Stimulated activated CD4-positive, alpha-beta T cell treated with anti-CD3 and anti-CD28 coated beads, TNF-alpha, amount 100 ng/mL, for 4 hours (primary cell): ENCODE measurements around the gene CHIT1.

Source experiments
- DNase-seq, 3 experiments: peaks; one replicate each; pipeline ENCODE4 v3.0.0-alpha.2; 2020; ENCODE audit warnings: low read depth in 3 of 3

The CHIT1 gene

DNA sequence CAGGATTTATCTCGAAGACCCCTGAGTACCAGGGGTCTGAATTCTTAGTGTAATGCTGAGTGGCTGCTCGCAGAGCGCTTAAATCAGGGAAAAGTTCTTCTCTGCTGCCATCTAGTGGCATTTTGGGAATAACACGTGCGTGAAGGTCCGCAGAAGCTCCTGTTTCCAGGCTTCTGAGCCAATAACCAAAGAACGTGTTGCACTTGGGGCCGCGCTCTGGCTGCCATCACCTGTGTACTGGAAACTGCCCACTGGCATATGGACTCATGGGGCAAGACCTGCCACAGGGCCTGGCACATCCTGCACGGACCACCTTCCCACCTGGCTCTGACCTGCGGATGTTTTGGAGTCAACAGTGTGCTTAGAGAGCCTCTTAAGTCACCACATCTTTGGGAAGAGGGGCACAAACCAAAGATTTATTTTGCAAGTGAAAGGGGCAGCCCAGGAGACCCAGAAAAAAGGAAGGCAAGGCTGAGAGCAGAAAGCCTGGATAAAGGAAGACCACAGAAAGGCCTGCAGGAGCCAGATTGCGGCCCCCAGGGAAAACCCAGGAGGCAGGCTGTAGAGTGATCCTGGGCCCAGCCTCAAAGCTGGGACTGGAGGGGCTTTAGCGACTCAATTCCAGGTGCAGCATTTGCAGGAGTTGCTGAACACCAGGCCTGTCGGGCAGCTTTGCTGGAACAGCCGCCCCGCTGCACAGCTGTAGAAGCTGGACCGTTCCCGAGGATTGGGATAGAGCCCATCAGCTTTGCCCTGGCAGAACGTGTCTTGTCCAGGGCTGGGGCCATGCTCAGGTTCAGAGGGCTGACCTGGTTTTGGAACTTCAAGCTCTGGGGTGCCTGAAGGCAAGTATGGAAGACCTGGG is 13.0 kb downstream of the CHIT1 start:
- peak in 2 of 3 experiments; percentile 8 to 27 for DNase-seq

DNA sequence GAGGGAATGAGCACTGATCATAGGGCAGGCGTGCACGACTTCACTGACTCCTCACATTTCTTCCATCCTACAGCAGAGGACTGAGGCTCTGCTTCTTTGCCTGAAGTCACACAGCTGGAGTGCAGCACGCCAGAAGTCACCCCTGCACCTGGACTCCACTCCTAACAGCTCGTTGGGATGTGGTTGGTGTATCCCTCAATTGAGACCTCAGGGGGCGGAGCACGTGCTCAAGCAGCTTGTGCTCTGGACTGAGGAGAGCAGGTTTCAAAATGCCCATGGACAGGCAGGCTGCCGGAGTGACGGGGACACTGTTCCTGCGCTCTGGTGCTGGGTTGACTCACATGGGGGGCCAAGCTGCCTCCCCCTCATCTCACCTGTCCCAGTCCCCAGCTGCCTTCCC is 13.9 kb downstream of the CHIT1 start:
- DNase-seq, result no peak

DNA sequence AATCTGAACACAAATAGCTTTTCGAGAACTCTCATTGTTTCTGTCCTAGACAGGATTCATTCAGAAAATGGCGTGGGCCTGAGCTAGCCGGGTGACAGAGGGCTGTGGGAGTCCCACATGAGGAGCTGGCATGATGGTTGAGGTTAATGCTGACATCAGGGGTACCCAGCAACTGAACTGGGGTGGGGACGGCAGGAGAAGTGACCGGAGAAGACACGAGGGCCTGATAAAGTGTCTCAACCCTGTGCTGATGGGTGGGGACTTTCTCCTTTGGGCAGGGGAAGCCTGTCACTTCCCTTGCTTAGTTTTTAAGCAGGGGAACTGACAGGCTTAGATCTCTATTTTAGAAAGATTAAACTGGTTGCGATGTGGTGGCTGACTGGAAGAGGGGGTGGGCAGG is 14.6 kb downstream of the CHIT1 start:
- no peak for DNase-seq

DNA sequence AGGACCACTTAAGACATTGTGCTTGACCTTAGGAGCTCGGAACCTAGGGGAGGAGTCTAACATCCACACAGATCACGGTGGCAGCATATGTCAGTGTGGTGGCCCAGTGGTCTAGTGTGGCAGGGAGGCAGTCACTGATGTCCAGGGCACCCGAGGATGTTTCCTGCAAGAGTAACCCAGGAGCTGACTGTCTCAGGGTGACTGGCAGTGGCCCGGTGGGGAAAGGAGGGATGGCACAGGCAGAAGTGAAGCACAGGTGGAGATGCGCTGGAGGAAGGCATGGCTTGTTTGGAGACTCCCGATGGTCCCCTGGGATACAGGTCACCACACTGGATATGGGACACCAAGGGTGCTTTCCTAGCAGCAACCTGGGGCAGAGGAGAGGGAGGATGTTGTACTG is 16.3 kb downstream of the CHIT1 start:
- DNase-seq, result no peak

DNA sequence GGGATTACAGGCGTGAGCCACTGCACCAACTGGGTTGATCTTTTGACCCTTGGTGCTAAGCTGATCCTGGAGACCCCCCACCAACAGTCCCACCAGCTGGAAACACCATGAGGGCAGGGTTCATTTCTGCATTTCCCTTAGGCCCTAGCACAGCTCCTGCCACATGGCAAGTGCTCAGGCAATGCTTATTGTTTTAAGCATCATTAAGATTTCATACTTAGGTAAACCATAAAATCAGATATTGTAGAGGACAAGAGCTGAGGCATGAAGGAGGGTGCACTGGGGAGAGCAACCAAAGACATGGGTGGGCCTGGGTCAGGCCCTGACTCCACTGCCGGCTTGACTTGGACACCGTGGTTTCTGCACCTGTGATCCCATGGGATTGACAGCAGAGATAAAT is 17.7 kb downstream of the CHIT1 start:
- no peak for DNase-seq

DNA sequence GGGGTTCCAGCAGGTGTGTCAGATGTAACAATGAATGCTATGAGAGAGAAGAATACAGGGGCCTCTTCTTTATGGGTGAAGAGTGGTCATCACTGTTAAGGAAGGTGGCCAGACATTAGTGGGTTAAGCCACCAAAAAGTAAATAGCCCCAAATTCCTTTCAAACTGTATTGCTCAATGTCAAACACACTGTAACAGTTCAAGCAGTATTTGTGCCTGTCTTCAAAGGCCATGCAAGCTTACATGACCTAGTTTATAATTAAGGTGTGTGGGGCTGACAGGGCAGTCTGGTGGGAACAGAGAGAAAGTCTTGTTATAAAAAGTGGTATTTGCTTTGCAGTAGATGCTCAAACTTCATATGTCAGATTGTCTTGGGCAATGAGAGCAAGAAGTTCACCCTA is 18.5 kb downstream of the CHIT1 start:
- no peak for DNase-seq

DNA sequence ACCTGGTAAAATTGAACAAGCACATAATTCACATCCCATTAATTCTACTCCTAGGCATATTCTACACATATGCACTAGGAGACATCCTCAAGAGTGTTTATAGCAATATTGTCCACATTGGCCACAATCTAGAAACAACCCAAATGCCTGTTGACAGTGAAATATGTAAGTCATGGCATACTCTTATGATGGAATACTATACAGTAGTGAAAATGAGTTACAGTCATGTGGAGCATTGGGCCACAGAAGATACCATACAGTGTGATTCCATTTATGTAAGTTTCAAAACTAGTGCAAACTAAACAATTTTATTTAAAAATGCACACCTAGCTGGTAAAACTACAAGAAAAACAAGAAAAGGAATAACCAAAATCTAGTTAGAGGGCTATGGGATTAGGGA is 19.1 kb downstream of the CHIT1 start:
- no peak for DNase-seq

DNA sequence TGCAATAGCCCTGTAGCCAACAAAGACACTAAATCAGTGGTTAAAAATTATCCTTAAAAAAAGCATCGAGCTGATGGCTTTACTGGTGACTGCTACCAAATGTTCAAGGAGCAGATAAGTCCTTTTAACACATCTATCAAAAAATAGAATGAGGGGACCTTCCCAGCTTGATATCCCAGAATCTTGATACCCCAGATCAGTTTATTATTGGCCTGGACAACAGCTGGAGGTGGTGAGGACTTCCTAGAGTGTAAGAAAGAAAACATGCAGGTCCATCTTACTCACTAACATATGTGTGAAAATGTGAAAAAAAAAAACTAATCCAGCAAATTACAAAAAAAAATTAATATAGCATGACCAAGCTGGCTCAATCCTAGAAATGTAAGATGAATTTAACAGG is 21.3 kb downstream of the CHIT1 start:
- DNase-seq, result no peak

DNA sequence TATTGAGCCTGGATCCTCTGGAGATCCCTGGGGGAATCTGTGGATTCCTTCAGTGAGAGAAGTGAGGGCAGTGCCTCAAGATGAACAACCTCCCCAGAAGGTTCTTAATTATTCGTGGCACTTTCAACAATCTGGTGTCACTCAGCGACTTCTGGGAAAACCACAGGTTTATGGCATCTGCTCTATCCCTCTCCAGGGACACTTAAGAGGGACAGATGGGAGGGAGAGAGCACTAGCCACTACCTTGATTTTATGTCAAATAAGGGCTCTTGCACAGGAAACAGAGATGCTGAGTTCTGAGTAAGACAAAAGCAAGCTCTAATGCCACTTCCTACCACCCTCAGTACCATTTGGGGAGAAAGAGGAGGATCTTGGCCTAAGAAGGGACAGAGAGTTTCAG is 21.7 kb downstream of the CHIT1 start:
- no peak for DNase-seq

DNA sequence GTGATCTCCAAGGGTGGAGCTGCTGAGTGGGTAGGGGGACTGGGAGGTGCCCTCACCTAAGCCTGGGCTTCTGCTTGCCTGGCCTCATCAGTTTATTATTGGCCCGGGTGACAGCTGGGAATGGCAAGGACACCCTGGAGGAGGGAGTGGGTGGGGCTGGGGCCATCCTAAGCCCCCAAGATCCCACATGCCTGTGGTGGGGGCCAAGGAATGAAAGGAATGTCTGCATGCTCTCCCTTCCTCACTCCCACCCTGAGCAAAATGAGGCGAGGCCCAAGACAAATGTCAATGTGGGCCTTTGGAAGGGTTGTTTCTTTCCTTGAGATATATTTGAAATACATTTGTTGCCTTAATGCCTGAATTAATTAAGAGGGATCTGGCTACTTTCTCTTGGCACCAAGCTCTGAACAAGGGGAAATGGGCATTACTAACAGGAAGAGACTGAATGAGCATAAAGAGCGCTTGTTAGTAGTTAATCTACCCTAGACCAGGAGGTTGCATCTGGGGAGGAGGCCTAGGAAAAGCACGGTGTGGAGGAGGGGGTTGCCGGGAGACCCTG is 23.3 kb downstream of the CHIT1 start:
- no peak for DNase-seq

DNA sequence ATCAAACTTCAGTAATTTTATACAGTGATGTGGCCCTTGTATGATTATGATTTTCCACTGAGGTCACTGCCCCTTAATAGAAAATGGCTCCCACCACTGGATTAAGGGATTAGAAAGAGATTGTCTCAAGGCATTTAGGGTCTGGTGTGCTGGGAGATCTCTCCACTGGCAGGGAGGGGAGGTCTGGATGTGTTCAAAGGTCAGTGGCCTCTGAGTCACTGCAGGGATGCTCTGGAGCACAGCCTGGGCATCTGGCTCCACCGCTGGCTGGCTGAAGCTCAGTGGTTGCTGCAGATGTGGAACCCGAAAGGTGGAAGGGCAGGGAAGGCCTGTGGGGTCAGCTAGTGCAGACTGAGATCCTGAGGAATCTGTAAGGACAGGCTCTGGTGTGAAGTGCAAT is 24.7 kb downstream of the CHIT1 start:
- DNase-seq, result no peak

DNA sequence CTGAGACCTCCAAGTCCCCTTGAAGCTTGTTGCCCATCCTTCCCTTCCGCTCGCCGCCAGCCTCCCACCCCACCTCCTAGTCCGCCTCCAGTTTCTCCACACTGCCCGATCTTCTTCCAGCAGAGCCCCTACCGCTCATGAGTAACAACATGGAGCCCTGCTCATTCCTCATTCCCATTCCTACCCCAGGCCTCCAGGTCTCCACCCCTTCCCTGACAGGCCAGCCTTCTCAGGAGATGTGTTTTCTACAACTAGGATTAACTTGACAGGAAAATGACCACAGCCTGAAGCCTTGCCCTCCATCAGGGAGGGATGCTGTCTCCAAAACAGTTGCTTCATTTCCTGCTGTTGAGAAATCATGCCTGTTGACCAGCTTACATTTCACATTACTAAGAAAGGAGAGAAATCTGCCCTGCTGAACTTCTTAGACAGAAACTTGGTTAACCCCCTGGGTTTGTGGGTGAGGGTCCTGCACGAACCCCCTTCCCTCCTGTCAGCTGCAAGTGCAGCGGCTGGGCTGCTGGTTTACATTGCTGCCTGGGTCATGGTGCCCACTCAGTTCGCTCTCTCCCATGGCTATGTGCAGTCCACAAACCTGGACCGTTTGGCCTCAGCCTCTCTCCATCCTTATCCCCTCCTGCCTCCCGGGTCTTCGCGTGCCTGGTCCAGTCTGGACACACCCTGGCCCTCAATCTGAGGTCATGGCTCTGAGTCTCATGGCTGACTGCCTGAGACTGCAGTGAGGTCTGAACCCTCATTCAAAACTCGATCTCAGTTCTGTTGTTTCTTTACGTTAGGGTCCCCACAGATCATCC is 26.8 kb downstream of the CHIT1 start:
- no peak for DNase-seq

DNA sequence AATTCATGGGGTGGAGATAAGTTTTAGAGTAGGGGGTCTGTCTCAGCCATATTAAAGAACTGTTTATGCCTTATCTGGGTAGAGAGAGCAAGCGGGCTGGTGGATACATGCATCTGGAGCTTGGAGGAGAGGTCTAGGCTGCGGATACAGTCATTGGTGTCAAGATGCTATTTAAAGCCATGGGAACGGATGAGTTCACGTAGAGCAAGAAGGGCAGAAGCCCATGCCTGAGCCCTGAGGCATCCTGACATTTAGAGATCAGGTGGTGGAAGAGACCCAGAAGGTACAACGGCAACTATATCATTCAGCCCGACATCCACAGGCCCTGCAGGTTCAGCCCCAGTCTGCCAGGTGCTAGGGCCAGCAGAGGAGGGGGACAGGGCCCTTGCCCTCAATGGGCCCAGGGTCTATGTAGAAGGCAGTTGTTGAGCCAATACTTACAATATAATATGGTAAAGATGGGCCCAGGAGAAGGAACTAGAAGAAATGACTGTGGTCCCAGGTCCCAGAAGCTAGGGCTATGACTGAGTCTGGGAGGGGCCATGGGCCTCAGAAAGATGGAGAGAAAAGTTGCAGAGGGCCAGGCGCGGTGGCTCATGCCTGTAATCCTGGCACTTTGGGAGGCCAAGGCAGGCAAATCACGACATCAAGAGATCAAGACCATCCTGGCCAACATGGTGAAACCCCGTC is 27.8 kb downstream of the CHIT1 start:
- DNase-seq, result no peak

DNA sequence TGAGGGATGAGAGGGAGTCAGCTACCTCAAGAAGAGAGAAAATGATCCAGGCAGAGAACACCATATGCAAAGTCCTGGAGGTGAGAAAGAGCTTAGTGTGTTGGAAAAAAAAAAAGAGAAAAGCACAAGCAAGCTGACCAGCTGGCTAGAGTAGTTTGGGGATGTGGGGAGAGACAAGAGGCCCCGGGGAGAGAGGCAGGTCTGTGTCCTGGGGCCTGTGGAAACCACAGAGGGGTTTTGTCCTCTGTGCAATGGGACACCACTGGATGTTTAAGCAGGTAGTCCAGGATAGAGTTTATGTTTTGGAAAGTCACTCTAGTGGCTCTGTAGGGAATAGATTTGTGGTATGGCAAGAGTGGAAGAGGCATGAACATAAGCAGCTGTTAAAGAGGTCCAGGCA is 28.6 kb downstream of the CHIT1 start:
- DNase-seq, result no peak

DNA sequence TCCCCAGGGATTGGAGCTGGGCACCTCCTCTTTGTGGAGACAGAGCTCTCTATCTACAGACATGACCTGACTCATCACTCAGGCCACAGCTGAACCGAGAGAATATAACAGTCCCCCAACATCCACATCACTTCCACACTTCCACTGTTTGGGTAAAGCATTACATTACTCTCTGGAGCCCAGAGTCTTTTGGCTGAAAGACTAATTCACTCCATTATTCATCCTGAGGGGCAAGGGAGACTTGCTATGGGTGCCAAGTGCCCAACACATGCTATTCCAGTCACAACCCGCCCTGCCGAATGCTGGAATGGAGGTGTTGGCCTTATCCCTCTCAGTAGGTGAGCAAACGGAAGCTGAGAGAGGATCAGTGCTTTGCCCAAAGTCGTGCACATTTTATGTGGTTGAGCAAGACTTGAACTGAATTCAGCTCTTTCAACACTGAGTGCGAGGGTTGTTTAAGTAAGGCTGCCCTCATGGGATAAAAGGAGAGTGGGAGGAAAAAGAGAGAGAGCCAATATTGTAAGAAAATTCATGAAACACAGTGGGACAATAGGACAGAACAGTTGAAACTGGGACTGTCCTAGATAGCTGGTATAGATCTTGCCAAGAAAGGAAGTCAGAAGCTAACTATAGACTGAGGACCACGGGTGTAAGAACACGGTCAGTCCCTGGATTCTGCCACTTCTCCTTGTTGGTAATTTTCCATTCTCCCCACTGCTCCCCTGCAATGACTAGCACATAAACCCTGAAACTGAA is 29.5 kb downstream of the CHIT1 start:
- no peak for DNase-seq

DNA sequence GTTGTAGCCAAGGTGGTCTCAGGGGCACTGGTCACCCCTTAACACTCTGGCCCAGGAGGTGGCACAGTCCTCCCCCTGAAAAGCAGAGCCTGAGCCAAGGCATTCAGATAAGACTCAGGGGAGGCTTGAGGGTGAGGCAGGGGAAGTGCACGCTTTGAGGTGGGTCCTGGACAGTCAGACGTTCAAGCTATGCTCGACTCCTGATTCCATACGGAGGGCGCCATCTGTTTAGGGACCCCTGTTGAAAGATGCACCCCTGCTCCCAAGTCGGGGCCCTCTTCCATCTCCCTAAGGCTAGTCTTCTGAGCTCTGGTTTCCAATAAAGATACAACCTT is 30.0 kb downstream of the CHIT1 start:
- DNase-seq, result no peak

DNA sequence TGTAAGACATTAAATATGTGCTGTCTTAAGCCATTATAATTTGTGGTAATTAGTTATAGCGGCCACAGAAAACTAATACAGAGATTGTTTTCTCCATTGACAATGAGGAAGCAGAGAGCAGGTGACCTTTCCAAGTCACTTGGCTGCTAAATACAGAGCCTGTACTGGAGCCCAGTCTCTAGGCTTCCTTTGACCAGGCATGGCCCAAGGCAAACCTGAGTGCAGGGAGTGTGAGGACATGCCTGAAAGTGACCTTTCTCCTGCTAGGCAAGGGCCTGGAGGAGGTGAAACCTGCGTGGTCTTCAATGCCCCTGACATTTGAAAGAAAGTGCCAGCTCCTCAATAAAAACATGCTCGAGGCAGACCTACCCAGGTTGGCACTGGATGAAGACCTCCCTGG is 30.5 kb downstream of the CHIT1 start:
- no peak for DNase-seq

DNA sequence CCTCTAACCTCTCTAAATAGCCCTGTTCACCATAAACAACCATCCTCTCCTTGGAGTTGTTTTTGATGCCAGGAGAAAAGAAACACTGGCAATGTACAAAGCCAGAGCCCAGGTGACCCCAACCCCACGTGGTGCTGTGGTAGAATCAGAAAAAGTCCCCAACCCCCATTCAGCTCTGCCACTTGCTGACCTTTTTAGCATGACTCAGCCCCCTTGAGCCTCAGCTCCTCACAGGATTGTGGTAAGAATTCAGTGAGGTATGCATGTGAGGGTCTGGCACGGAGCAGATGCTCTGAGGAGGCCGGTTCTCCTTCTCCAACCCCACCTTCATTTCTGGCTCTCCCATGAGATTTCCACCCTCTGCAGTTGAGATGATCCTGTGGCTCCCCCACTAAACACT is 31.8 kb downstream of the CHIT1 start:
- DNase-seq, result no peak

DNA sequence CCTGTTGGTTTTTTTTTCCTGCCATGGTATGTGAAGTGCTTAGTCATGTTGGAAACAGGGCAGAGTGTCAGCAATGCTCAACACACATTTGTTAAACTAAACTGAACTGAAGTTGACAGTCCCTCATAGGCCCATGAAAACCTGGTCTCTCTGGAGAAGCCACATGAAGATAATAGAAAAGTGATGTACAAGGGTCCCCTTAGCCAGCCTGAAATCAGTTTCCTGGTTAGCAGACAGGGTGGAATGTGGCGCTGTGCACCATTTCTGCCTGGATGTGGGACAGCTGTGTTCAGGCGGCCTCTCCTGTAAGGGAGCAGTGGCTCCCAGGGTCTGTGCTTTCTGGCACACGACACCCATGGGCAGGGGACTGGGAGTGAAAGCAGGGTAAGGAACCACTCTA is 33.1 kb downstream of the CHIT1 start:
- no peak for DNase-seq

DNA sequence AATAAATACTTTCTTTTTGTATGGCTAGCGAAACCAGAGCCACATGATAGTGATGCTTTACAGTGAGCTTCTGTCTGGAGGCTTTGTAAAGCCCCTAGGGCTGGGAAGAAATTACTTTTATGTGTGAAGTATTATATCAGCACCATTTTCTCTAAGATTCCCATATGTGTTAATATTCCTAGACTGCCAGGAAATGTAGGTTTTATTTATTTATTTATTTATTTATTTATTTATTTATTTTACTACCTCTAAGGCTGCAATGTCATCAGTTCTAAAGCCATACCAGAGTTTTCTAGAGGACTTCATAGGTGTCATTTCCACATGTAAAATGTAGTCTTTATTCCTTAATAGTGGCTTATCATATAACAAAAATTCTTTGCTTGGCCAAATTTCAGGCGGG is 38.5 kb downstream of the CHIT1 start:
- no peak for DNase-seq

DNA sequence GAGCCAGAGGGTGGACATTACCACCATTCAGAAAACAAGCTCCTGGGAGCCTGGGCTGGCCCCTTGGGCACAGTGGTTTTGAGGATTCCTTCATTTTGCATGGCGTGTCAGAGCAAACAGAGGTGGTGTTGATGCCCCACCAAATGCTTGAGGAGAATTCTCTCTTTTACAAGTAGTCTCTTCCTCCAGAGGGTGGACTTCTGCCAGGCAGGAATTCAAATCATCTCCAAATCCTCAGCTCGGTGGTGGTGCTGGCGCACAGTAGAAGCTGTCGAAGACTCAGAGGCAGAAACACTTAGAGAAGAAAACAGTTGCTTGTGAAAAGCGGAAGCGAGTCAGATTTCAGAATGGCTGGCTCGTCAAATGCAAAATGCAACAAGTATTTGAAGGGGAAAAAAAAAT is 39.5 kb downstream of the CHIT1 start:
- DNase-seq, result no peak
